Suppressor macrophage treated with lipopolysaccharide for 1 hour (primary cell): ENCODE measurements around the gene LRRTM4.
"Not testable (repeated sequence)": the region's sequence is repeated elsewhere in the genome, so short reads cannot be mapped to it uniquely, and the experiment has no call there.

Experiments used
- DNase-seq, 3 donors: peaks; one replicate each; pipeline ENCODE4 v3.0.0-alpha.2; 2020 to 2022

The LRRTM4 gene

GRCh38 chr2:77309725-77310124, 212.5 kb downstream of the LRRTM4 start:
- DNase-seq, result no peak

GRCh38 chr2:77301441-77301840, 220.7 kb downstream of the LRRTM4 start:
- DNase-seq, result no peak

- no peak for DNase-seq
These were observed 225.4 kb downstream of the LRRTM4 start for GRCh38 chr2:77296791-77297190.

- no peak for DNase-seq
These were observed 227.7 kb downstream of the LRRTM4 start for GRCh38 chr2:77294474-77294873.

GRCh38 chr2:77284353-77284752, 237.8 kb downstream of the LRRTM4 start:
- no peak for DNase-seq

- DNase-seq, result no peak
These were observed 250.9 kb downstream of the LRRTM4 start for GRCh38 chr2:77271262-77271661.

GRCh38 chr2:77270433-77270832, 251.7 kb downstream of the LRRTM4 start:
- no peak for DNase-seq

GRCh38 chr2:77268626-77269025, 253.6 kb downstream of the LRRTM4 start:
- DNase-seq, result no peak

- DNase-seq, result no peak
These were observed 289.2 kb downstream of the LRRTM4 start for GRCh38 chr2:77232909-77233425.

GRCh38 chr2:77228391-77228790, 293.8 kb downstream of the LRRTM4 start:
- DNase-seq, result no peak

- no peak for DNase-seq
These were observed 311.5 kb downstream of the LRRTM4 start for GRCh38 chr2:77210725-77211124.

- no peak for DNase-seq
These were observed 314.8 kb downstream of the LRRTM4 start for GRCh38 chr2:77207331-77207730.

- DNase-seq, result no peak
These were observed 320.4 kb downstream of the LRRTM4 start for GRCh38 chr2:77201755-77202154.

- DNase-seq, result no peak
These were observed 322.8 kb downstream of the LRRTM4 start for GRCh38 chr2:77199411-77199810.

GRCh38 chr2:77193858-77194448, 328.2 kb downstream of the LRRTM4 start:
- DNase-seq, result no peak

- no peak for DNase-seq
These were observed 329.3 kb downstream of the LRRTM4 start for GRCh38 chr2:77192811-77193289.

GRCh38 chr2:77191665-77192064, 330.5 kb downstream of the LRRTM4 start:
- no peak for DNase-seq

- DNase-seq, result no peak
These were observed 331.3 kb downstream of the LRRTM4 start for GRCh38 chr2:77190721-77191346.

GRCh38 chr2:77185052-77185451, 337.1 kb downstream of the LRRTM4 start:
- no peak for DNase-seq

- DNase-seq, result no peak
These were observed 342.9 kb downstream of the LRRTM4 start for GRCh38 chr2:77179297-77179696.

GRCh38 chr2:77175266-77175780, 346.9 kb downstream of the LRRTM4 start:
- not testable (repeated sequence) for DNase-seq

GRCh38 chr2:77169426-77169825, 352.8 kb downstream of the LRRTM4 start:
- DNase-seq, result no peak

- DNase-seq, result not testable (repeated sequence)
These were observed 358.2 kb downstream of the LRRTM4 start for GRCh38 chr2:77164021-77164420.

GRCh38 chr2:77161009-77161408, 361.2 kb downstream of the LRRTM4 start:
- no peak for DNase-seq
